HG02981 (cell line): ENCODE data around the gene LIPT2.

Source experiments
- ATAC-seq: cut with Tn5 transposase; IDR thresholded peaks from one replicate; pipeline ENCODE4 v1.9.1; 2021; ENCODE audit warnings: mild to moderate bottlenecking, moderate library complexity; ENCODE audit not compliant: unreplicated experiment

Gene LIPT2

GRCh38 chr11:74466916-74467885, 26.3 kb downstream of the LIPT2 start, which contains the start of gene KCNE3:
TSS of gene KCNE3 (minus strand) at chr11:74467549. CDS start at chr11:74457563, 9,986 bp downstream.
- no peak for ATAC-seq

- no peak for ATAC-seq
Measured at GRCh38 chr11:74465291-74465708, 28.2 kb downstream of the LIPT2 start.

GRCh38 chr11:74464746-74465145, 28.8 kb downstream of the LIPT2 start:
- ATAC-seq = no peak

GRCh38 chr11:74463216-74463615, 30.3 kb downstream of the LIPT2 start:
- ATAC-seq = no peak

- ATAC-seq = no peak
Measured at GRCh38 chr11:74462631-74463030, 30.9 kb downstream of the LIPT2 start.

- no peak for ATAC-seq
Measured at GRCh38 chr11:74462009-74462408, 31.5 kb downstream of the LIPT2 start.

GRCh38 chr11:74460481-74461154, 32.9 kb downstream of the LIPT2 start:
- ATAC-seq = no peak

GRCh38 chr11:74460065-74460464, 33.5 kb downstream of the LIPT2 start:
- ATAC-seq = no peak

GRCh38 chr11:74459584-74459983, 33.9 kb downstream of the LIPT2 start:
- no peak for ATAC-seq

DNA sequence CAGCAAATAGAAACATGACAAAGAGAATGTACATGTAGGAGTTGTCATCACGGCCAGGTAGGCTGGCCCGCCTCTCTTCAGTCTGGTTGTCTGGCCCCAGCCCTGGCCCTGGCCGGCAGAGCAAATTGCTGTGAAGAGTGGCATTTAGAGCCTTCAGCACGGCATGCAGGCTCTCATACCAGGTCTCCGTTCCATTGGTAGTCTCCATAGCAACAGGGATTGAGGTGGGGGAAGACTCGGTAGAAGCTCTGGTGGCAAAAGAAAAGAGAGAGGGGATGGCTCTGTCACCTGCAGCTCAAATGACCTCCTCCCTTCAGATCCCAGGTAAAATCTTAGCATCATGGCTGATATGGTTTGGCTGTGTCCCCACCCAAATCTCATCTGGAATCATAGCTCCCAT, 36.2 kb downstream of the LIPT2 start:
- no peak for ATAC-seq

- no peak for ATAC-seq
Measured at GRCh38 chr11:74453373-74453975, 40.0 kb downstream of the LIPT2 start.

DNA sequence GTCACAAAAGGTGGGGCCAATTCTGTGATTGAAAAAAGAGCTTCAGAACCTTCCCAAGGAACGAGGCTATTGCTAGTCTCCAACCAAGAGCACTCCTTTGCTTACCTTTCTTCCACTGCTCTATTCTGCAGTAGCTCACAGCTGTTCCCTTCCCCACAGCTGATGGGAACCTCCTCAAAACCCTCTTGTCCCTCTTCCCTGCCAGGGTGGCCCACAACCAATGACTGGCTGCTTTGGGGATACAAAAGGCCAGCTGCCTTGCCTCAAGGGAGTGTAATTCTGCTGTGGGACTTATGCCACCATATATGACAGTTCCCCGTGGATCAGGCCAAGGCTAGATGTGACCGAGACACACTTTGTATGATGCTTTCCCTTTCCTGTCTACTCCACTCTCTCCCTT, 41.2 kb downstream of the LIPT2 start:
- no peak for ATAC-seq

- ATAC-seq = no peak
Measured at GRCh38 chr11:74450318-74450717, 43.2 kb downstream of the LIPT2 start.

DNA sequence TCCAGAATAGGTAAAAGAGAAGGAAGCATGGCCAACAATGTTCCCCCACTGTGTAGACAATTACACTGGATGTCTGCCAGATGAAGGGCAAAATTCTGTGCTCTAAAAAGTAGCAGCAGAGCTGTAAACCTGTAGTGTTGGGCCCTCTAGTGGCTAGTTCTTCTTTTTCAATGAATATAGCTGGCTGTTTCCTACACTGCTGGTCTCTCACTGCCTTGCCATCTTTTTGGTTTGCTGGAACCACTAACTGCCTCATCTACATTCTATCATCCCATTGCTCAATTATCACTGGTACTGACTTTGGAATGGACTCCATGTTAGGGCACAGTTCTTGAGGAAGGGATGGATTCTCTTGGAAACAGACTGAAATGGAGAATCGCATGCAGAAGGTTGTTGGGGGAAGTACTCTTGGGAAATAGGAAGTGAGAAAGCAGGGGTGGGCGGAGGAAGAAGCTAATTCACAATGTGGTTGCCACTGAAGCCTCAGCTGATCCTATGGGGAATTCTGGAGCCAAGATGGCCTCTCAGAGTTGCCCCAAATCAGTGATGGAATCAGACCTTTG, 44.1 kb downstream of the LIPT2 start:
- peak; percentile 66 for ATAC-seq

- ATAC-seq = no peak
Measured at GRCh38 chr11:74447720-74448119, 45.8 kb downstream of the LIPT2 start.

DNA sequence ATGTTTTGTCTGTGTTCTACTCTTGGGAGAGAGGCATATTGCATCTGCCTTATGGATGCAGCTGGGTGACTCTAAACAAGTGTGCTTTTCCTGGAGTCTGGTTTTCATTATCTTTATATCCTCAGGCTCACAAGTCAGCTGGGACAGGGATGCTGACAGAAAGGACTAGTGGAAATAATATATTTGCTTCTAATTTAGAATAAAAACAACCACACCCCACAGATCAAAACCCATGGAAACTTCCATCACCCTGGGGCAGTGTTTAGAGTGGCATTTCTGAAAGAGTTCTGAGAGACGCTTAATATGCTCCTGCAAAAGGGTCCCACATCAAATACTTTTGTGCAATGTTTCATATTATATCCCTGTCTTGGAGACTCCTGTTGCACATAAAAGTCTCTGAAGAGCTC, 47.0 kb downstream of the LIPT2 start:
- ATAC-seq = no peak

GRCh38 chr11:74444173-74444826, 49.2 kb downstream of the LIPT2 start:
- no peak for ATAC-seq

DNA sequence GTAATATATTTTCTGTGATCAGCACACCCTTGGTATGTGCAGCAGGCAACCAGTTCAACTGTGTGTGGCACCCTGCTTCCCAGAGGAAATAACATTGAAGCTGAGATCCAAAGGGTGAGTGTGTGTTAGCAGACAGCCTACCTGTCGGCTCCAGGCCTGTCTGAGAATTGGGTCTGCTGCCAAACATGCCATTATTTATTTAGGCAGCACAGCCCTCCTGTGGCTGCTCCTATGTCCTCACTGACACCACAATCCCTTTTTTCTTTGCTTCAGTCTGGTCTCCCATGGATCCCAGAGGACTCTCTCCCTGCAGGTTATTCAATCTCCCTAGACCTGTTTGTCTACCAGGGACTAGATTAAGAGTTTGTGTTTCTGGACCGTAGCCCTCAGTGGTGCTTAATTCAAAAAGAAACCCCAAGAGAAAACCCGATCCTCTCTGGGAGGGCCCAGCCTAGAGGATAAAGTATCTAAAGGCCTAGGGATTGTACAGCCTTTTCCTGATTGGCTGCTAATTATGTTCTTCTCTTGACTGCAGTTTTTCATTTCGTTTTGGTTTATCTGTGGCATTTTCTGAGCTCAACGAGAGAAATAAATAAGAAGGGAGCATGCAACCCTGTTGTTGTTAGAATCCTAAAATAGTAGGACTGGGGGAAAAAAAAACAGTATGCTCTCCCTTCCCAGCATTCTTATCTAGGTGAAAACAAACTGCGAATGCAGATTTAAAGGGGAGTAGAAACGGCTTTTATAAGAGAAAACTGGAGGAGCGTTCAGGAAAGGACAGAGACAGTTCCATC, 50.3 kb downstream of the LIPT2 start:
- no peak for ATAC-seq

- no peak for ATAC-seq
Measured at GRCh38 chr11:74442636-74443035, 50.9 kb downstream of the LIPT2 start.
